ENCODE data around the gene FAM221B.
A peak's percentile ranks its signal among the peaks of the same experiment; 100 is the strongest.

FAM221B gene

GRCh38 chr9:35818341-35818740, 10.2 kb downstream of the FAM221B start:
- no peaks in the 10 kb centered on the region for H3K9me3 ChIP-seq (ENCODE audit: control insufficient read depth, insufficient read depth, low read length)
- H3K9ac ChIP-seq (ENCODE audit: low read depth, low read length), result no peak overlapping the region
- no peaks in the 10 kb centered on the region for H3K36me3 ChIP-seq (ENCODE audit: insufficient read depth, low read length)
- H3K4me1 ChIP-seq (ENCODE audit: insufficient read depth, low read length), result peaks cover 14% of the 10 kb centered on the region

DNA sequence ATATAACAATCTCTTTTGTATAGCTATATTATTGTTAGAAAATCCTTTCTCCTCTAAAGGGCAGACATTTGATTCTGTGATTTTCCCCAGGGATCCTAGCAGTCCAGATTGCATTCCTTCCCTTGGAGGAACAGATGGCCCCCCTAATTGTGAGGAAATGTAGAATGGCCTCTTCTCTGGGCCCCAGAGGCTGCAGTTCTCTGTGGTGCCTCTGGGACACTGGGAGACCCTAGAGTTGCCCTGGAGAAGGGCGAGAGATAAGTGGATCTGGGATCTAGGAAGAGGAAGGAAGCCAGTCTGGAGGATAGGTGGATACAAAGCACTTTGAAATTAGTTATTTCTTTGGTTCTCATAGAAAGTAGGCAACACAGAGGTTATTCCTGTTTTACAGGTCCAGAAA, 11.8 kb downstream of the FAM221B start:
- Histone ChIP-seq H3K4me1 (ENCODE audit: insufficient read depth, low read length) (peaks cover 6% of the 10 kb centered on the region), H3K36me3 (ENCODE audit: insufficient read depth, low read length) (no peaks in the 10 kb centered on the region), H3K9ac (ENCODE audit: low read depth, low read length) (no peak overlapping the region), H3K9me3 (ENCODE audit: control insufficient read depth, insufficient read depth, low read length) (no peaks in the 10 kb centered on the region)

- H3K9me3 ChIP-seq (ENCODE audit: control insufficient read depth, insufficient read depth, low read length), result no peaks in the 10 kb centered on the region
- H3K36me3 ChIP-seq (ENCODE audit: insufficient read depth, low read length), result no peaks in the 10 kb centered on the region
- H3K9ac ChIP-seq (ENCODE audit: low read depth, low read length), result peak within 1 kb of the TSS; percentile 77
- H3K4me1 ChIP-seq (ENCODE audit: insufficient read depth, low read length), result peaks cover 6% of the 10 kb centered on the region
Measured at GRCh38 chr9:35814841-35815543, 13.5 kb downstream of the FAM221B start, which contains the start of gene HINT2. HINT2 (minus strand) TSS chr9:35815042; CDS start chr9:35814979, 63 bp downstream.

DNA sequence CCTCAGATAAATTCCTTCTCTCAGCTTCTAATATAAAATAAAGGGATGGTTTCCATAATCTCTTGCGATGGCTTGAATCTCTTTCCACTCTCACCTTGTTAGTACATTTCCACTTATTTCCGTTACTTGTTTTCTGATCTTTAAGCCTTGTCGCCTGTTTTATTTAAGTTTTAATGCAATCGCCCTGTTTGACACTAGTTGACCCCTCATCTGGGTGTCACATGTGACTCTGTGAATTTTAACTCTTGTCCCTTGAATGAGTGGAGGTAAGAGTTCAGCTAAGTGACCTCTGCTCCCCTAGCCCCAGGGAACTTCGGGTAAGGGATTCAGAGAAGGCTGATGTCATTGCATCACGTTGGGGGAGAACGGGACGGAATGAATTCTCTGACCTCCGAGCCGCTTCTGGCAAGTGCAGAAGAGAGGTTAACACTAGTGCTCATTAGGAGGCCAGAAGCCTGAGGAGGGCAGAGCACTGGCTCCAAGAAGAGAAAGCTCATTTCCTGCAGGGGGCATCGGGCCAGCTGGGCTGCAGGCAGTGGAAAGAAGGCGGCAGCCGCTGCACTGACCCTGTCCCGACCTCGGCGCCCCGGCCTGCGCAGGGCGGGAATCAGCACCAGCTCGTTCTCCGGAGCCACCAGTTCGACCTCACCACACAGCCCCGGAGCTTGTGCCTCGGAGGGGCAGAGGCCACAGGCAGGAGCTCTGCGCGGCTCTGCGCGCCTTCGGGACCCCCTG, 14.3 kb downstream of the FAM221B start:
- Histone ChIP-seq H3K4me1 (ENCODE audit: insufficient read depth, low read length) (peaks cover 6% of the 10 kb centered on the region), H3K9me3 (ENCODE audit: control insufficient read depth, insufficient read depth, low read length) (no peaks in the 10 kb centered on the region), H3K36me3 (ENCODE audit: insufficient read depth, low read length) (no peaks in the 10 kb centered on the region), H3K9ac (ENCODE audit: low read depth, low read length) (peak overlapping the region; percentile 77)

GRCh38 chr9:35813434-35814105, 15.0 kb downstream of the FAM221B start:
- Histone ChIP-seq H3K9me3 (ENCODE audit: control insufficient read depth, insufficient read depth, low read length) (no peaks in the 10 kb centered on the region), H3K36me3 (ENCODE audit: insufficient read depth, low read length) (no peaks in the 10 kb centered on the region), H3K9ac (ENCODE audit: low read depth, low read length) (0 out of 2 replicates have a peak overlapping the region, but pooled peaks have one; percentile 77), H3K4me1 (ENCODE audit: insufficient read depth, low read length) (peaks cover 6% of the 10 kb centered on the region)

DNA sequence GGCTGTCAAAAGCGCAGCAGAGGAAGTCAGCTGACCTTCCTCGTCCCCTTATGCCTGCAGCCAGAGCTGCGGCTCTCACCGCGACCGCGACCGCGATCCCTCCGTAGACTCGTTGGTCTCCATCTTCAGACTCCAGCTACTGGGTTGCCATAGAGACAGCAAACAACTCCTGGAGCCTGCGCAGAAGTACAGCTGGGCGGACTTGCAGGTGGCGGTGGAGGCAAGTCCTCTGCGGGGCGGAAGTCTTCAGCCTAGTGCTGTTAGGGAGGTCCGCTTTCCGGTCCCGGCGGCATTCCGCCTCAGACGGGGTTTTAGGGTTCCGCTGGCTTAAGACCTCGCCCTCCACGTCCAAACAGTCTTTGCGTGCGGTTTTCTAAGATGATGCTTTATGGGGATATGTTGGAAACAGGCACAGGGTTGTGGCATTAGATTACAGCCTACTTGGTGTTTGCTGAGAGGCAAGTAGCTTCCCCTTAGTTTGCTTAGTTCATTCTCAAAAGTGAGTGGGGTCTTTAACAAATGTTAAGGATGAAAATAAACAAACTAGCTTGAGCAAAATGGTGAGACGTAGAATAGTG, 16.4 kb downstream of the FAM221B start, which contains the start of gene SPAG8:
SPAG8 (minus strand) TSS at position 238 of the 578 bp plus-strand sequence; CDS start at position 123, 115 bp downstream.
- Histone ChIP-seq H3K4me1 (ENCODE audit: insufficient read depth, low read length) (peaks cover 6% of the 10 kb centered on the region), H3K9ac (ENCODE audit: low read depth, low read length) (peak within 1 kb of the TSS; percentile 47), H3K36me3 (ENCODE audit: insufficient read depth, low read length) (no peaks in the 10 kb centered on the region), H3K9me3 (ENCODE audit: control insufficient read depth, insufficient read depth, low read length) (no peaks in the 10 kb centered on the region)

DNA sequence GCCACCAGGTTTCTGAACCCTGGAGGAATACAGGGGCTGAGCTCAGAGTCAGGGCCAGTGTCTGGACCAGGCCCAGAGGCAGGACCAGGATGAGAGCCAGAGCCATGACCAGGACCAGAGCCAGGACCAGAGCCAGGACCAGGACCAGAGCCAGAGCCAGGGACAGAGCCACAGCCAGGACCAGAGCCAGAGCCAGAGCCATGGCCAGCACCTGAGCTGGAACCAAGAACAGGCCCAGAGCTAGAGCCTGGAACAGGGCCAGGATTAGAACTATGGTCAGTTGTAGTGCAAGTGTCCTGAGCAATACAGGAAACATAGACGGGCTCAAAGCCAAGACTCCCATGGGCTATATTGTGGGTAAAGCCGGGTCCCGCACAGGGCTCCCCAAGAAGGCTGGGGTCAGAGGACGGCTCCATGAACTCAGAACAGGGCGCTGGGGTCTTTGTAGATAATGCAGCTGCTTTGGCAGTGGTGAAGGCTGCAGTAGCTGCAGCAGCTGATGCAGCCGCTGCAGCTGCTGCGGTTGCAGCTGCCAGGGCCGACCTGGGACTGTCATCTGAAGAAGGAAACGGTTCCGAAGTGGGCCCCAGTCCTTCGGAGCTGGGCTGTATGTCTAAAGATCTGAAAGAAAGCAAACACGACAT, 17.0 kb downstream of the FAM221B start:
- H3K9ac ChIP-seq (ENCODE audit: low read depth, low read length), result peak overlapping the region; percentile 47; the same call in 1 of the 2 replicates
- H3K4me1 ChIP-seq (ENCODE audit: insufficient read depth, low read length), result peaks cover 6% of the 10 kb centered on the region
- H3K36me3 ChIP-seq (ENCODE audit: insufficient read depth, low read length), result no peaks in the 10 kb centered on the region
- no peaks in the 10 kb centered on the region for H3K9me3 ChIP-seq (ENCODE audit: control insufficient read depth, insufficient read depth, low read length)

GRCh38 chr9:35810122-35810521, 18.4 kb downstream of the FAM221B start:
- Histone ChIP-seq H3K9me3 (ENCODE audit: control insufficient read depth, insufficient read depth, low read length) (no peaks in the 10 kb centered on the region), H3K36me3 (ENCODE audit: insufficient read depth, low read length) (no peaks in the 10 kb centered on the region), H3K9ac (ENCODE audit: low read depth, low read length) (no peak overlapping the region), H3K4me1 (ENCODE audit: insufficient read depth, low read length) (peaks cover 6% of the 10 kb centered on the region)

DNA sequence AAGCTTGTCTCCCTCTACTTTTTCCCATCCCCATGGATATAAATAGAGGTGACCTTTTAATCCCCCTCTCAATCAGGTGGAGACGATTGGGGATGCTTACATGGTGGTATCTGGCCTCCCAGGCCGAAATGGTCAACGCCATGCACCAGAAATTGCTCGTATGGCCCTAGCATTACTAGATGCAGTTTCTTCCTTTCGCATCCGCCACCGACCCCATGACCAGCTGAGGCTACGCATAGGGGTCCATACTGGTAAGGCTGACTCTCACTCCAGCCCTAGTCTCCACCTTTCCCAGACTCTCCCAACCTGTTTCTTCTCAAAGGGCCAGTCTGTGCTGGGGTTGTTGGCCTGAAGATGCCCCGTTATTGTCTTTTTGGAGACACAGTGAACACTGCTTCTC, 20.1 kb downstream of the FAM221B start:
- H3K4me1 ChIP-seq (ENCODE audit: insufficient read depth, low read length), result no peaks in the 10 kb centered on the region
- no peak overlapping the region for H3K9ac ChIP-seq (ENCODE audit: low read depth, low read length)
- H3K36me3 ChIP-seq (ENCODE audit: insufficient read depth, low read length), result no peaks in the 10 kb centered on the region
- H3K9me3 ChIP-seq (ENCODE audit: control insufficient read depth, insufficient read depth, low read length), result no peaks in the 10 kb centered on the region

GRCh38 chr9:35806101-35806500, 22.4 kb downstream of the FAM221B start:
- no peak overlapping the region for H3K9ac ChIP-seq (ENCODE audit: low read depth, low read length)
- no peaks in the 10 kb centered on the region for H3K9me3 ChIP-seq (ENCODE audit: control insufficient read depth, insufficient read depth, low read length)
- H3K4me1 ChIP-seq (ENCODE audit: insufficient read depth, low read length), result no peaks in the 10 kb centered on the region
- H3K36me3 ChIP-seq (ENCODE audit: insufficient read depth, low read length), result no peaks in the 10 kb centered on the region

DNA sequence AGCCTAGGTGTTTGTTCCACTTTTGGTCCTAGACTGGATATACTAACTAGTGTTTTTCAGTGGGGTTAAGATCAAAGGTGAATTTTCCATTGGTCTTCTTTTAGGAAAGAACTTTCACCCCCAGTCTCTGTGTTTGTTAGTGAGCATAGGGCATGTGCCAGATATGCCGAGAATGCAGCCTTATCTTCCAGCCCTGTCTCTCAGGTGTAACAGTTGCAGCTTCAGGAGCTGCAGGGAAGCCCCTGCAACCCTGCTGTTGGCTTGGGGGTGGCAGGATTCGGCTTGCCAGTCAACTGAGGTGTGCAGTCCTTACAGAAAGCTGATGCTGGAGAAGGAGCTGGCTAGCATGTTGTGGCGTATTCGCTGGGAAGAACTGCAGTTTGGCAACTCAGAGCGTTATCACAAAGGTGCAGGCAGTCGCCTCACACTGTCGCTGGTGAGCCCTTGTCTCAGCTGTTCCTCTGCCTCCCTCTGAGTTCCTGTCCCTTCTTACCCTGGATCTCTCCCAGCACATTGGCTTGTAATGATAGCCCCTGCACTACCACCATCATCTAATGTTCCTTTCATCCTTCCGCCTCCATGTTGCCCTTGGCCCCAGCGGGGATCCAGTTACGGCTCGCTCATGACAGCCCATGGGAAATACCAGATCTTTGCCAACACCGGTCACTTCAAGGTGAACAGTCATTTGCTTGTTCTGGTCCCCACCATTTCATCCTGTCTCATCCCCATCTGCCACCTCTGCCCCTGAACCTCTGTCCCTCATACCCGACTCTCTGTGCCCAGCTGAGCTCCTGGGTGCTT, 27.0 kb downstream of the FAM221B start:
- Histone ChIP-seq H3K36me3 (ENCODE audit: insufficient read depth, low read length) (no peaks in the 10 kb centered on the region), H3K9me3 (ENCODE audit: control insufficient read depth, insufficient read depth, low read length) (no peaks in the 10 kb centered on the region), H3K4me1 (ENCODE audit: insufficient read depth, low read length) (peaks cover 9% of the 10 kb centered on the region; the same call in 1 of the 2 replicates), H3K9ac (ENCODE audit: low read depth, low read length) (no peak overlapping the region)

GRCh38 chr9:35800530-35800929, 28.0 kb downstream of the FAM221B start:
- no peak overlapping the region for H3K9ac ChIP-seq (ENCODE audit: low read depth, low read length)
- H3K9me3 ChIP-seq (ENCODE audit: control insufficient read depth, insufficient read depth, low read length), result no peaks in the 10 kb centered on the region
- peaks cover 12% of the 10 kb centered on the region; the same call in 1 of the 2 replicates for H3K4me1 ChIP-seq (ENCODE audit: insufficient read depth, low read length)
- no peaks in the 10 kb centered on the region for H3K36me3 ChIP-seq (ENCODE audit: insufficient read depth, low read length)

DNA sequence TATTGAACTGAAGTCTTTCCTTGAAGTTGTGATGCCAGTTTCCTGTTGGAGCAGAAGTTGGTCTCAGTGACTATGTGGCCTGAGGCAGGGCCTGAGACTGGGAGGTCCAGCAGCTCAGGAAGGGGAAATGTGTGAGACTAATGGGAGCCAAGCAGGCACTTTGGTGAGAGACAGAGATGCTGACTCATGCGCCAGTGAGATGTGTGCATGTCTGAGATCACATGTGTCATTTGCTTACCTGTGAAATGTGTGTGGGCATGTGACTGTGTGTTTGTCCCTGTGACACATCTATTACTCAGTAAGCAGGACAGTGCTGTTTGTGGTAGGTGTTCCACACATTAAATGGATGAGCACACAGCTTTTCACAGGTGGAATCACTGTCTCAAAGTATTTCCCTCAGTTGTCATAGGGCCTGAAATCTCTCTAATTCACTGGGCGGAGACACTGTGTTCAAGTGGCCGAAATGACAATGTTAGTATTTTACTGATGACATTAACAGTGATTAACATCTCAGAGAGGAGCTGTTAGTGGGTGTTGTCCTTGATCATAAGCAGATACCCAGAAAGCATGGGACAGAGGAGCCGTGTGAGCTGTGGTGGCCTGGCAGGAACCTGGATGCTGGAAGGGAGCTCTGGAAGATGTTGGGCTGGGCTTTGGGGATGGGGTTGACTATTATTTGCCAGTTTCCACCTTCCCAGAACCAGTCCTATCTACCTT, 29.7 kb downstream of the FAM221B start:
- peaks cover 12% of the 10 kb centered on the region; the same call in 1 of the 2 replicates for H3K4me1 ChIP-seq (ENCODE audit: insufficient read depth, low read length)
- H3K36me3 ChIP-seq (ENCODE audit: insufficient read depth, low read length), result no peaks in the 10 kb centered on the region
- no peaks in the 10 kb centered on the region for H3K9me3 ChIP-seq (ENCODE audit: control insufficient read depth, insufficient read depth, low read length)
- no peak overlapping the region for H3K9ac ChIP-seq (ENCODE audit: low read depth, low read length)
